Stimulated activated CD4-positive, alpha-beta T cell treated with anti-CD3 and anti-CD28 coated beads, Interleukin-2, amount 100 ng/mL, for 24 hours (primary cell): ENCODE data around the gene FGR.
"Not testable (repeated sequence)": the region's sequence is repeated elsewhere in the genome, so short reads cannot be mapped to it uniquely, and the experiment has no call there.

Experiments
- DNase-seq, 2 donors: peaks; one replicate each; pipeline ENCODE4 v3.0.0-alpha.2; 2020

The FGR gene

GRCh38 chr1:27634177-27634984 lies 604 bp downstream of the FGR start:
- peak; percentile 43 to 48 for DNase-seq

DNA sequence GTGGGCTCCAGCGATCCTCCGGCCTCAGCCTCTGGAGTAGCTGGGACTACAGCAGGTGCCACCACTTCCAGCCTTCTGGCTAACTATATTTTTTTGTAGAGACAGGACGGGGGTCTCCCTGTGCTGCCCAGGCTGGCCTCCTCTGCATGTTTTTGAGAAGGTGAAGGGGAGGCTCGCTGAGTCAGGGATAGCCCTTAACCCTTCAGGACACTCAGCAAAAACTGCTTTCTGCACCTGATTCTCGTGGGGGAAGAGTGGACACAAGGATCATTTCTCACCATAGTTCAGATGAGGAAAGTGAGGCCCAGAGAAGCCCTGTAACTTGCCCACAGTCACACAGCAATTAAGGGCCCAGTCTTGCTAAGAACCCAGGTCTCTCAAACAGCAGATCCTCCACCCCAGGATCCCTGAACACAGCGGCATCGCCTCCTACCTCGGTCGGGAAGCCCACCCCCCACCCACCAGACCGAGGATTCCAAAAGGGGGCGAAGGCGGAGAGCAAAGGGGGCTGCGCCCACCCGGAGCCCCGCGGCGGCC lies 1.3 kb downstream of the FGR start:
- no peak for DNase-seq

DNA sequence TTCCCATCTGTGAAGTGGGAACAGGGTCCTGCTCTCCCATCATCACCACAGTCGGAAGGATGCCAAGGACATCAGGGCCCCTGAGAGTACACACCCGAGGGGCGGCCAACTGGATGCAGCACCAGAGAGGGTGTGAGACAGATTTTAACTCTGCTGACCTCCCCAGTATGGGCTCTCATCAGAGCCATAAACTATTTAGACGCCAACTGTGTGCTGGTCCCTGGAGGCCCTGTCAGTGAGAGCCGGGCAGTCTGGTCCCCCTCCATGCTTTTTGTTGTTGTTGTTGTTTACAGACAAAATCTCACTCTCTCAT lies 1.7 kb downstream of the FGR start:
- DNase-seq = no peak

- peak; percentile 55 to 64 for DNase-seq
Measured at GRCh38 chr1:27632387-27633297, 2.3 kb downstream of the FGR start.

GRCh38 chr1:27630859-27631491 lies 4.0 kb downstream of the FGR start:
- DNase-seq = no peak

- no peak for DNase-seq
Measured at GRCh38 chr1:27628712-27629111, 6.3 kb downstream of the FGR start.

GRCh38 chr1:27627733-27628132 lies 7.3 kb downstream of the FGR start:
- DNase-seq = not testable (repeated sequence)

DNA sequence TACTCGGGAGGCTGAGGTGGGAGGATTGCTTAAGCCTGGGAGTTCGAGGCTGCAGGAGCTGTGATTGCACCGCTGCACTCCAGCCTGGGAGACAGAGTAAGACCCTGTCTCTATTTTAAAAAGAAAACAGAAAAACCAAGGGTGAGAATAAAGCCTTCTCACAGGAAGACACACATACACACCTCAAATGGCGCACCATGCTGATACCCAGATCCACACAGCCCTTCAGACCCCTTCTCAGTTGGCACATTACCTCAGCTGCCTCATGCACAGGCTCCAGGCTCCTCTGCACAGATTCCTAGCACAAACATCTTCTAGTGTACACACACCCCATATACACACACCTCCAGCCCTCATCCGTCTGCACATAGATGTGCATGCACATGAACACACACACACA lies 7.9 kb downstream of the FGR start:
- DNase-seq = no peak

GRCh38 chr1:27626031-27626935 lies 8.7 kb downstream of the FGR start:
- no peak for DNase-seq

GRCh38 chr1:27624467-27625178 lies 10.4 kb downstream of the FGR start:
- no peak for DNase-seq

GRCh38 chr1:27623327-27624212 lies 11.4 kb downstream of the FGR start:
- no peak for DNase-seq

DNA sequence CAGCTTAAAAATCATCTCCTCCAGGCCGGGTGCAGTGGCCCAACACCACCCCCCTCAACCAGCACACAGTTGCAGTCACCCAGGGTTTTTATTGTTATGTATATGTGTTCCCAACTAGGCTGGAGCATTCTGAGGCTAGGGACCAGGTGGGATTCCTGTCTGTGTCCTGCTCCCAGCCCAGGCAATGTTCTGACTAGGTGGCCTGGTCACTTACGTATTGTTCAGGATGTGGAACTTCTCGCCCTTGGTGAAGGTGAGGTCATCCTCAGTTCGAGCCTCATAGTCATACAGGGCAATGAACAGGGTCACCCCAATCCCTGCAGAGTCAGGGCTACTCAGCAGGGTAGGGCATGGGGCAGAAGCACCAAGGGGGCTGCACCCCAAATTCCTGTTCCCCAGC lies 12.2 kb downstream of the FGR start:
- DNase-seq = no peak

DNA sequence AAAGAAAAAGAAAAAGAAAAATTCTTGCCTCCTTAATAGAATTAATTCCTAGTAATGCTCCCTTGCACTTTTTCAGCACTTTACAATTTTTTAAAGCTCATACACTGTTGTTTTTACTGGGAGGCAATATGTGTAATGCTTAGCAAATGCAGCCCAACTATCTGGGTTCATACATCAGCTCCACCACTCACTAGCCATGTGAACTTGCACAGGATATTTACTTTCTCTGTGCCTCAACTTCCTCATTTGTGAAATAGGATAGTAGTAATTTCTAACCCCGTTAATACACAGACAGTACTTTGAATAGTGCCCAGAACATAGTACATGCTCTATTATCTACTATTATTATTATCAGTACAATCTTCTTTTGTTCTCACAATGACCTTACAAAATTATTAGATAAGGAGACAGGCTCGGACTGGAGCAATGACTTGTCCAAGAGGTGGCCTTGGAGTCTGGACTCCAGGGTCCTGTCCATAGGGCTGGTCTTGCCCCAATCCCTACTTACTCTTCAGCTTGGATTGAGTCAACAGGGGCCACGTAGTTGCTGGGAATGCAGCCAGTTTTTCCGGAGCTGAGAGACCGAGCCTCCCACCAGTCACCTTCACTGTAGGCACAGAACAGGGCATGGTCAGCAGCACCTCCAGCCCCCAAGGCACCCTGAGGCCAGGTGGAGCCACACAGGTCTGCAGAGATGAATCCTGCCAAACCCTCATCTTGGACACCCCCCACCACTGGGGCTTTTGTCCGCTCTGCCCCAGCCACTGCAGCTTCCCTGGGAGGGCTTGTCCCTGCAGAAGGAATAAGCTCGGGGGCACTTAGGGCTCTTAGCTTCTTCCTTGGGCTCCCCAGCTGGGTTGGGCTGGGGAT lies 13.7 kb downstream of the FGR start:
- no peak for DNase-seq

DNA sequence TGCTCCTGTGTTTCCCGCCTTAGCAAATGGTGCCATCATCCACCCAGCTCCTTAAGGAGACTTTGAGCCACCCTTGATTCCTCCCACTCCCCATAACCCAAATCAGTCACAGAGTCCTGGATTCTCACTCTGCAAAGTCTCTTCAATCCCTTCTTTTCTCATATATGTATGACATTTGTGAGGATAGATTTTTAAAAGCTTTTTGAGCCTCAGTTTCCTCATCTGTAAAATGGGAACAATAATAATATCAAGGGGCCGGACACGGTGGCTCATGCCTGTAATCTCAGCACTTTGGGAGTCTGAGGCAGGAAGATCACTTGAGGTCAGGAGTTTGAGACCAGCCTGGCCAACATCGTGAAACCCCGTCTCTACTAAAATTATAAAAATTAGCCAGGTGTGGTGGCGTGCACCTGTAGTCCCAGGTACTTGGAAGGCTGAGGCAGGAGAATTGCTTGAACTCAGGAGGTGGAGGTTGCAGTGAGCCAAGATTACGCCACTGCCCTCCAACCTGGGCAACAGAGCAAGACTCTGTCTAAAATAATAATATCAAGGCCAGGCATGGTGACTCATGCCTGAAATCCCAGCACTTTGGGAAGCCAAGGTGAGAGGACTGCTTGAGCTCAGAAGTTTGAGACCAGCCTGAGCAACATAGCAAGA lies 15.1 kb downstream of the FGR start:
- DNase-seq = not testable (repeated sequence)

DNA sequence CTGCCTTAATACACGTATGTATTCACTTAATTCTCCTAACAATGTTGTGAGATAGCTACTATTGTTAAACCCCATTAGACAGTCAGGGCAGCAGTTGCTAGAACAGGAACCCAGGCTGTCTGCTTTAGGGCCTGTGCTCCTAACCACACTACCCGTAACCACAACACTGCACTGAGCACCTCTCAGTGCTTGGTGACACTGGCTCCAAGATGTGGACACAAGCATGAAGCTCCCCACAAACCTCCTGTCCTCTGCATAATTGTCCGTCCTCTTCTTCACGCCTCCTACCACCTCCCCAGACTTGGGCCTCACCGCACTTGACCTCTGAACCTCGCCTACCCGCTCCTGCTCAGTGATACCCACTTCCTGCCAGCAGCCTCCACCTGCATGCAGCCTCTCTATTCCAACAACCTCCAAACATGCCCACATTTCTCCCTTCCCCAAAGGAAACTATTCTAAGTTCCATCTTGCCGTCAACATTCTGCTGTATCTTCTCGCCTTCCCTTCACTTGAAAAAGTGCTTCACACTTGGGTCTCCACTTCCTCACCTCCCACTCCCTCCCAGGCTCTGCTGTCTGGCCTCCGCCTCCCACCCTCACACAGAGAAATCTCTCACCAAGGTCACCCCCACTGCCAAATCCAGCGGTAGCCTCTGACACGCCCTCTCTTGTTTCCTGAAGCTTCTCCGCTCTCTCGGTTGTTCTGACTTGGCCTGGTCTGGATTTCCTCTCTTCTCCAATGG lies 16.5 kb downstream of the FGR start:
- no peak for DNase-seq

DNA sequence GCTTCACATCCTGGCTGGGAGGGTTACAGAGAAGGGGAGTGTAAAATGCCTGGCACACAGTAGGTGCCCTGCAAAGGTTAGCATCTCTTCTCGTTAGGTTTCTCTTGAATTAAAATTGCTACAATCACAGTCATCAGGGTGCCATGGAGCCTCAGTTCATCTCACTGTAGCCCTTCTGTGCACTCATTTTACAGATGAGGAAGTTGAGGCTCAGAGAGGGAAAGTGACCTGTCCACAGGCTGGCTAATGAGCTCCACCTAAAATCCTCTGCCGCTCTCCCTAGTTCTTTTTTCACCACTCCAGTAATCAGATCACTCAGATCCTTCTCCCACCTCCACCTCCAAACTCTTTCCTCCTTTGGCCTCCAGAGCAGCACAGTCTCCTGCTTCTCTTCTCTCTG lies 17.6 kb downstream of the FGR start:
- no peak for DNase-seq

- DNase-seq = no peak
Measured at GRCh38 chr1:27616441-27616840, 18.5 kb downstream of the FGR start.
